HEK293T (cell line): ENCODE data around the gene KLF4.

Experiments
- FOXA1 ChIP-seq: fragments of 450-650 bp; IDR thresholded peaks from 2 replicates; pipeline ENCODE4 v1.6.1; 2016; ENCODE audit warnings: mild to moderate bottlenecking
- L3MBTL2 ChIP-seq: fragments of 450-650 bp; conservative IDR thresholded peaks from 2 replicates; pipeline ENCODE4 v1.6.1; 2016; ENCODE audit warnings: mild to moderate bottlenecking
- PKNOX1 ChIP-seq: fragments of 450-650 bp; IDR thresholded peaks from 2 replicates; pipeline ENCODE4 v1.6.1; 2016
- SP1 ChIP-seq: fragments of 450-650 bp; IDR thresholded peaks from 2 replicates; pipeline ENCODE4 v1.6.1; 2017
- TARDBP ChIP-seq: fragments of 450-650 bp; IDR thresholded peaks from 2 replicates; pipeline ENCODE4 v1.6.1; 2016
- ZNF384 ChIP-seq: fragments of 450-650 bp; IDR thresholded peaks from 2 replicates; pipeline ENCODE4 v1.6.1; 2016

- no peak for TF ChIP-seq ZNF384
- TF ChIP-seq SP1 = no peak
- no peak for TF ChIP-seq PKNOX1
- TF ChIP-seq TARDBP = no peak
- TF ChIP-seq L3MBTL2 = no peak
- no peak for TF ChIP-seq FOXA1
Observed at GRCh38 chr9:107453479-107453878, 36.1 kb downstream of the KLF4 start.
